ENCODE data around the gene BDNF.

BDNF gene

DNA sequence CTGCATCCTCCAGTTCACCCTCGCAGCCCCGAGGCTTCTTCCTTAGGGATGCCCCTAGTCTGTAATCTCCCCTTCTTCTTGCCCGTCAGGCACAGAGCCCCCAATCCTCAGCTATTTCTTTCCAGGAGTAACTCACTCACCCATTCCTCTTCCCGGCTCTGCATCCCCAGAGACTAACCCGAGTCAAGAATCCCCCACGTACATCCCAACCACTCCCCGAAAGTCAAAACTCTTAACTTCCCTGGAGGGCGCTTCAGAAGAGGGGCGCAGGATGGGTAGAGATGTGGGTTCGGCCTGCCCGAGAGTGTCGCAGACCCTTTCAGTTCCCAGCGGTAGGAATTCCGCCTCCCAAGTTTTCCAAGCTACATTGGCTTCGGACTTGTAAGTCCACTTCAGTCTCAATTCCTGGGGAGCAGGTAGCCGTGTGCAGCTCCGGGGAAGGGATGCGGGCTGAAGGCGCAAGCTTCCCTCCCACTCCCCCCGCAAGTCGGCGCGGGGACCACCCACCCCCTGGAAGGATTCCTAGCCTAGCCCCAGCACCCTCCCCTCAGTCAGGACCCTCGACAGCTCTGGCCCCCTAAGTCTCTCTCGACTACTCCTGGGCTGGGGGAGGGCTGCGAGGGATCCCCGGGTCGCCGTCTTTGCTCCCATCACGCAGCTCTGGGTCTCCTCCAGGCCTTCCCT, 871 bp downstream of the BDNF start:
- TF ChIP-seq, protein P1, sequence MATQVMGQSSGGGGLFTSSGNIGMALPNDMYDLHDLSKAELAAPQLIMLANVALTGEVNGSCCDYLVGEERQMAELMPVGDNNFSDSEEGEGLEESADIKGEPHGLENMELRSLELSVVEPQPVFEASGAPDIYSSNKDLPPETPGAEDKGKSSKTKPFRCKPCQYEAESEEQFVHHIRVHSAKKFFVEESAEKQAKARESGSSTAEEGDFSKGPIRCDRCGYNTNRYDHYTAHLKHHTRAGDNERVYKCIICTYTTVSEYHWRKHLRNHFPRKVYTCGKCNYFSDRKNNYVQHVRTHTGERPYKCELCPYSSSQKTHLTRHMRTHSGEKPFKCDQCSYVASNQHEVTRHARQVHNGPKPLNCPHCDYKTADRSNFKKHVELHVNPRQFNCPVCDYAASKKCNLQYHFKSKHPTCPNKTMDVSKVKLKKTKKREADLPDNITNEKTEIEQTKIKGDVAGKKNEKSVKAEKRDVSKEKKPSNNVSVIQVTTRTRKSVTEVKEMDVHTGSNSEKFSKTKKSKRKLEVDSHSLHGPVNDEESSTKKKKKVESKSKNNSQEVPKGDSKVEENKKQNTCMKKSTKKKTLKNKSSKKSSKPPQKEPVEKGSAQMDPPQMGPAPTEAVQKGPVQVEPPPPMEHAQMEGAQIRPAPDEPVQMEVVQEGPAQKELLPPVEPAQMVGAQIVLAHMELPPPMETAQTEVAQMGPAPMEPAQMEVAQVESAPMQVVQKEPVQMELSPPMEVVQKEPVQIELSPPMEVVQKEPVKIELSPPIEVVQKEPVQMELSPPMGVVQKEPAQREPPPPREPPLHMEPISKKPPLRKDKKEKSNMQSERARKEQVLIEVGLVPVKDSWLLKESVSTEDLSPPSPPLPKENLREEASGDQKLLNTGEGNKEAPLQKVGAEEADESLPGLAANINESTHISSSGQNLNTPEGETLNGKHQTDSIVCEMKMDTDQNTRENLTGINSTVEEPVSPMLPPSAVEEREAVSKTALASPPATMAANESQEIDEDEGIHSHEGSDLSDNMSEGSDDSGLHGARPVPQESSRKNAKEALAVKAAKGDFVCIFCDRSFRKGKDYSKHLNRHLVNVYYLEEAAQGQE (IDR thresholded peaks at IDR 0.05; ENCODE audit: insufficient read depth in 1 of 2, low read depth in 2 of 2, low read length in 2 of 2) = no peak
- no peak for TF ChIP-seq FOXP2 (optimal IDR thresholded peaks at IDR 0.05; ENCODE audit: borderline replicate concordance, extremely low read depth, extremely low read length, insufficient read depth)
- TF ChIP-seq TAF1 (IDR thresholded peaks at IDR 0.05; ENCODE audit: borderline replicate concordance, insufficient read depth, low read length) = no peak
- TF ChIP-seq POLR2AphosphoS5 (IDR thresholded peaks at IDR 0.05; ENCODE audit: low read depth, low read length) = no peak; the same call in 1 of the 2 replicates
- TF ChIP-seq SIN3A (IDR thresholded peaks at IDR 0.05; ENCODE audit: borderline replicate concordance, insufficient read depth, low read length) = 0 out of 2 replicates have a peak, but pooled peaks have one; percentile 30

- no peak for TF ChIP-seq TAF1 (IDR thresholded peaks at IDR 0.05; ENCODE audit: borderline replicate concordance, insufficient read depth, low read length)
- TF ChIP-seq, protein P1 (IDR thresholded peaks at IDR 0.05; ENCODE audit: insufficient read depth in 1 of 2, low read depth in 2 of 2, low read length in 2 of 2) = no peak
- no peak for TF ChIP-seq POLR2AphosphoS5 (IDR thresholded peaks at IDR 0.05; ENCODE audit: low read depth, low read length)
- no peak for TF ChIP-seq SIN3A (IDR thresholded peaks at IDR 0.05; ENCODE audit: borderline replicate concordance, insufficient read depth, low read length)
- TF ChIP-seq FOXP2 (optimal IDR thresholded peaks at IDR 0.05; ENCODE audit: borderline replicate concordance, extremely low read depth, extremely low read length, insufficient read depth) = no peak
These were observed 1.4 kb downstream of the BDNF start for GRCh38 chr11:27698872-27699241.

DNA sequence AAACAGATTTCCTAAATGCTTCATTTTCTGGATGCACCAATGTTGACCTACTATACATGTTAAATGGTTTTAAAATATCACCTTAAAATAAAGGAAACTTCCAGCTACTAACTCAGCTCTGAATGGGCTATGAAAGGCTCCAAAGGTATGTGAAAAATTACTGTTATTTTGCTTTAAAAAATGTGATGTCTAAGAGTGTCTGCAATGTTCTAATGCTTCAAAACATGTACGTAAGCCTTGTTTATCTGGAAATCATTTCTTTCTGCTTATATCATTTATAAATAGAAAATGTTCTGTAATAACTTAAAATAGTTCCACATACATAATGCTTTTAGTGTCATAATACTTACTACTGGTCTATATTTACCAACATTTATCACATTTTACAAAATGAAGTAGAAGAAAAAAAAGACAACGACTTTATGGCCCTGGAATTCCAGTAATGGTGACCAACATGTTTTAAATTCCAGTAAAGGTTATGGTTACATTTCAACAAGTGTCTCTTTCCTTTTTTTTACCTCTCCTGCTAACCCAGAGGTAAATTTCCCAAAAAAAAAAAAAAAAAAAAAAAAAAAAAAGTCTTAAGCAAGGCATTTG, 2.5 kb downstream of the BDNF start:
- TF ChIP-seq TAF1 (IDR thresholded peaks at IDR 0.05; ENCODE audit: borderline replicate concordance, insufficient read depth, low read length) (no peak), SIN3A (IDR thresholded peaks at IDR 0.05; ENCODE audit: borderline replicate concordance, insufficient read depth, low read length) (no peak), FOXP2 (optimal IDR thresholded peaks at IDR 0.05; ENCODE audit: borderline replicate concordance, extremely low read depth, extremely low read length, insufficient read depth) (no peak), POLR2AphosphoS5 (IDR thresholded peaks at IDR 0.05; ENCODE audit: low read depth, low read length) (no peak)
- TF ChIP-seq, protein P1 (IDR thresholded peaks at IDR 0.05; ENCODE audit: insufficient read depth in 1 of 2, low read depth in 2 of 2, low read length in 2 of 2) = no peak

GRCh38 chr11:27696961-27697360, 3.3 kb downstream of the BDNF start:
- TF ChIP-seq TAF1 (IDR thresholded peaks at IDR 0.05; ENCODE audit: borderline replicate concordance, insufficient read depth, low read length) (no peak), POLR2AphosphoS5 (IDR thresholded peaks at IDR 0.05; ENCODE audit: low read depth, low read length) (no peak)
- TF ChIP-seq, protein P1 (IDR thresholded peaks at IDR 0.05; ENCODE audit: insufficient read depth in 1 of 2, low read depth in 2 of 2, low read length in 2 of 2) = no peak
